GM12892 (cell line): ENCODE measurements around the gene CKAP2.

Experiments
- DNase-seq: peaks from one replicate; pipeline ENCODE4 v3.0.0; 2011; ENCODE audit not compliant: insufficient read length
- FAIRE-seq: peaks from 2 replicates; lab custom pipeline; 2011; peaks lifted over from hg19 to GRCh38; lab: Jason Lieb, UNC
- POLR2A ChIP-seq: IDR thresholded peaks from 2 replicates; pipeline ENCODE4 v1.6.1; 2011; ENCODE audit warnings: low read depth, low read length, control low read depth
- POLR2AphosphoS5 ChIP-seq: IDR thresholded peaks from 2 replicates; pipeline ENCODE4 v1.6.1; 2011; ENCODE audit warnings: low read depth, low read length, control low read depth
- TAF1 ChIP-seq: IDR thresholded peaks from 2 replicates; pipeline ENCODE4 v1.6.1; 2011; ENCODE audit warnings: low read depth, mild to moderate bottlenecking, control low read depth, low read length, borderline replicate concordance

Gene CKAP2

GRCh38 chr13:52428295-52428694 is 27.0 kb upstream of the CKAP2 start:
- no peak for DNase-seq
- no peak for FAIRE-seq
- TF ChIP-seq TAF1 = no peak

DNA sequence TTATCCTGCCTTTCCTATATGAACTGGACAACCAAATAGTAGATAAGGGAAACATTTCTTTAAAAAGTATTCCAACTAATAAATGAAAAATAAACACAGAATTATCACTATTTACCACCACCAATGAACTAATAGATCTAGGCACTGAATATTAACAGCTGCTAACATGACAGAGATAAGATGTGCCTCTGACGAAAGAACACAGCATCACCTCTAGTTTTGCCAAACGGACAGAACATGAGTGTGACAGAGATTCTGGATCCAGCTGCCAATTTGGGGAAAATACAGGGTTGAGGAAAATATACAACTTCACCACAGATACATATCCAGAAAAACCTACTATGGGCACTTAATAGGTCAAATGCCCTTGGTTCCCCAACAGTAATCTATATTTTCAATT is 22.8 kb upstream of the CKAP2 start:
- no peak for FAIRE-seq
- TF ChIP-seq POLR2AphosphoS5 = no peak
- no peak for TF ChIP-seq TAF1
- no peak for TF ChIP-seq POLR2A
- DNase-seq = no peak

GRCh38 chr13:52446265-52446664 is 9.0 kb upstream of the CKAP2 start:
- no peak for DNase-seq
- TF ChIP-seq POLR2AphosphoS5 (no peak), POLR2A (no peak), TAF1 (no peak)
- no peak for FAIRE-seq

DNA sequence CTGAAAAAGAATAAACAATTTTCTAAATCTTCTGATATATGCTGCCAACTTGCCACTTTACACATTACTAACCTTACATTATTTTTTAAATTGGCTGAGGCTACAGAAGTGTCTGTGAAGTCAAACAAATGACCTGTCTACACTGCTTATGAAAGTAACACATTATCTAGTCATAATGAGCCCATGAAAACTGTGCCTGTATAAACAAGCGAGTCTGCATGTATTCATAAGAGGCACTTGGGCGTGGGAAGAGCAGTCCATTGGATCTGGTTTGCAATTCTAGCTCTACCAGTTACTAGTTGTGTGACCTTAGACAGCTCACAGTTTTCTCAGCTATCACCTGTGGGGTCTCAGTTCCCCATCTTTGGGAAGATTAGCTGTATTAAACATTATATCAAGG is 7.9 kb upstream of the CKAP2 start:
- DNase-seq (no peak), FAIRE-seq (no peak)
- TF ChIP-seq POLR2A = no peak
- no peak for TF ChIP-seq TAF1
- TF ChIP-seq POLR2AphosphoS5 = no peak

DNA sequence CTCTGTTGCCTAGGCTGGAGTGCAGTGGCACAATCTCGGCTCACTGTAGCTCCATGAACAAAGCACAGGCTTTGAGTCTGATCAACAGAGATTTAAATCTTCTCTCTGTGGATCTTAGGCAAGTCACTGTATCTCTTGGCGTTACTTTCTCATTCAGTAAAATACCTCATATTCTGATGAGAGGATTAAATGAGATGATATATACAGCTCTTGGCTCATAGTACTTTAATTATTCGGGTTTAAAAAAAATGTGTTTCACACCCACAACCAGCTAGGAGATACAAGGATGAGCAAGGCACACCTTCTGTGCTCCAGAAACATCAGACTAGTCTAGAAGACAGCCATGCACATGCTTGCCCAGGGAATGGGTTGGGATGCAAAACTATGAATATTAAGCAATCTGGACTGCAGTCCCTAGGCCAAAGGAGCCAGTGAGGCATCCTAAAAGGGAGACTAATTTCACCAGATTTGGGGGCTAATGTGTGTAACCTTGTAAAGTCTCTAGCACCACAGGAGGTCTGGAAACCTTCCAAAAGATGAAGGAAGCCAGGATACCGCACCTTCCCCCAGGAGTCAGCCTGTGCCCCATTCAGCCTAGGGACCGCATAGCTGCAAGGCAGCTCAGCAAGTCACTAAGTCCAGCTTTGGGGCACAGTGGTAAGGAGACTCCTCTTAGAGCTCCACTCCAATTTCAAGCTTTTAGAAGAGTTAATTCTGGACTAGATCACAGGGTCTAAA is 7.3 kb upstream of the CKAP2 start:
- FAIRE-seq (no peak), DNase-seq (no peak)
- TF ChIP-seq POLR2A = no peak
- no peak for TF ChIP-seq TAF1
- TF ChIP-seq POLR2AphosphoS5 = no peak

GRCh38 chr13:52449331-52450011 is 5.8 kb upstream of the CKAP2 start:
- no peak for DNase-seq
- FAIRE-seq = no peak
- TF ChIP-seq TAF1 (no peak), POLR2AphosphoS5 (no peak), POLR2A (no peak)

GRCh38 chr13:52450012-52450792 is 5.1 kb upstream of the CKAP2 start, which contains the start of gene VPS36:
VPS36 (minus strand) TSS chr13:52450634; CDS start chr13:52450594, 40 bp downstream.
- DNase-seq (peak; percentile 73), FAIRE-seq (peak; percentile 95)
- TF ChIP-seq POLR2AphosphoS5 (peak; percentile 86), TAF1 (no peak), POLR2A (peak; percentile 89)

- TF ChIP-seq TAF1 = no peak
- TF ChIP-seq POLR2AphosphoS5 = no peak
- TF ChIP-seq POLR2A = no peak
- no peak for DNase-seq
Observed at GRCh38 chr13:52450793-52451116, 4.5 kb upstream of the CKAP2 start.

GRCh38 chr13:52451135-52451804 is 4.0 kb upstream of the CKAP2 start:
- FAIRE-seq (no peak), DNase-seq (no peak)
- TF ChIP-seq TAF1 = no peak
- TF ChIP-seq POLR2AphosphoS5 = no peak
- TF ChIP-seq POLR2A = no peak

More at GRCh38 chr13:52450793-52451116, 4.5 kb upstream of the CKAP2 start:
- no peak for FAIRE-seq

DNA sequence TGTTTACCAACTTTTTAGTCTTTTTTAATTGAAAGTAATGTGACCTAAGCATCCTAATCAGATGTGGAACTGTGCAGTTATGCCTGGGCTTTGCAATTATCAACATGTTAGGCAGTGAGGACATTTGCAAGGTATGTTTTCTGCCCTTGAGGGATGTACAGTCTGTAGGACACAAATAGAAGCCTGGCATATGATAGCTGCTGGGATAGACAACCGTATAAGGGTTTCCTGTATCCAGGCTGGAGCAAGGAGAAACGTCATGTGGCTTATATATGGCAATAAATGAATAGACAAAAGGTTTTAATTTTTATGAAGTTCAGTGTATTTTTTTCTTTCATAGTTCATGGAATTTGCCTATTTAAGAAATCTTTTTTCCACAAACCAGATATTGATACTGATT is 2.8 kb upstream of the CKAP2 start:
- TF ChIP-seq TAF1 (no peak), POLR2A (no peak), POLR2AphosphoS5 (no peak)
- no peak for DNase-seq
- no peak for FAIRE-seq

GRCh38 chr13:52454459-52454819 is 839 bp upstream of the CKAP2 start:
- TF ChIP-seq TAF1 (no peak), POLR2A (no peak), POLR2AphosphoS5 (no peak)
- no peak for FAIRE-seq
- DNase-seq = peak; percentile 12
